WERI-Rb-1 (cell line): ENCODE data around the gene NR1D1.

Experiments used
- DNase-seq: peaks from one replicate; pipeline ENCODE4 v3.0.0-alpha.2; 2020
- H3K27ac ChIP-seq: fragments of 250-450 bp; sonication (Bioruptor Pico); 2 replicates; pipeline ENCODE4 v1.5.1; 2020; ENCODE audit warnings: mild to moderate bottlenecking, moderate library complexity
- H3K27me3 ChIP-seq: fragments of 250-450 bp; sonication (Bioruptor Pico); 2 replicates; pipeline ENCODE4 v1.5.1; 2021; ENCODE audit warnings: mild to moderate bottlenecking, low read depth, moderate library complexity; ENCODE audit not compliant: insufficient read depth, severe bottlenecking
- H3K36me3 ChIP-seq: fragments of 250-450 bp; sonication (Bioruptor Pico); 2 replicates; pipeline ENCODE4 v1.5.1; 2020; ENCODE audit warnings: mild to moderate bottlenecking, moderate library complexity
- H3K4me3 ChIP-seq: 2 replicates; pipeline ENCODE4 v1.5.1; 2011; ENCODE audit warnings: low read depth, mild to moderate bottlenecking, control low read depth, low read length
- H3K9me3 ChIP-seq: fragments of 250-450 bp; sonication (Bioruptor Pico); 2 replicates; pipeline ENCODE4 v1.5.1; 2021; ENCODE audit warnings: mild to moderate bottlenecking, moderate library complexity; ENCODE audit not compliant: severe bottlenecking
- CTCF ChIP-seq: IDR thresholded peaks from 2 replicates; pipeline ENCODE4 v1.5.1; 2011; ENCODE audit warnings: low read depth, mild to moderate bottlenecking, control low read depth, inconsistent platforms, low read length

NR1D1 gene

DNA sequence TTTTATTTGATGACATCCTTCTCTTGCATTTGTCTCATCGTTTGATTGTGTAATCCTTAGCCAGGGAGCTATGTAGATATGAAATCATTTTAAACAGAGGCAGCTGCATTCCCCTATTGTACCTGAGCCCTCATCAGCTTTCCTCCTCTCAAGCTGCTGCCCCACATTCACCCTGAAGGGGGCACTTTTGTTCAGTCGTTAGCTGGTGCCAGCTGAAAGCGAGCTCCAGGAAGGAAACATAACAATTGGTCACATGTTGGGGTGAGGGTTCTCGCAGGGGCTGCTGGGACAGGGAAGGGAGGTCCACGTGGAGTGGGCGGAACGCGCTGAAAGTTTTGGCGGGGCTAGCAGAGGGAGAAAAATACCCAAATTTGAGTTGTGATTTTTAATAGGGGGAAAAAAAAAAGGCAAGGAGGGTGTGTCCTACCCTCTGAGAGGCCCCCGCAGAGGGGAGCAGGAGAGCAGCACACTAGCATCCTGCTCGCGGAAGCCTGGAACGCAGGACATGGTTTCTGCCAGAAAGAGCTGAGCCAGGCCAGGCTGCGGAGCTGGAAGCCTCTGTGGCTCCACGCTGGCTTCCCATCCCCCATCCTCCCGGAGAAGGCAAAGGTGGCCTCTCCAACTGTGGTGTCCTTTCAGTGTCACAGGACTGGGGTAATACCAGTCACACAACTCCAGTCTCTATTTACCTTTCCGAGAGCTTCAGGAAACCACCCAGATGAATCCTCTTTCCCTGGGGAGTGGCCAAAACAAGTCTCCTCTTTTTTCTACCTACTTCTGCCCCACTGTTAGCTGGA lies 12.9 kb upstream of the NR1D1 start:
- Histone ChIP-seq H3K36me3 (no peaks in the 10 kb centered on the region), H3K9me3 (no peaks in the 10 kb centered on the region), H3K4me3 (peak overlapping the region; percentile 68), H3K27ac (peak overlapping the region; percentile 76), H3K27me3 (no peaks in the 10 kb centered on the region)
- TF ChIP-seq CTCF: peak; percentile 86
- DNase-seq: peak; percentile 98

DNA sequence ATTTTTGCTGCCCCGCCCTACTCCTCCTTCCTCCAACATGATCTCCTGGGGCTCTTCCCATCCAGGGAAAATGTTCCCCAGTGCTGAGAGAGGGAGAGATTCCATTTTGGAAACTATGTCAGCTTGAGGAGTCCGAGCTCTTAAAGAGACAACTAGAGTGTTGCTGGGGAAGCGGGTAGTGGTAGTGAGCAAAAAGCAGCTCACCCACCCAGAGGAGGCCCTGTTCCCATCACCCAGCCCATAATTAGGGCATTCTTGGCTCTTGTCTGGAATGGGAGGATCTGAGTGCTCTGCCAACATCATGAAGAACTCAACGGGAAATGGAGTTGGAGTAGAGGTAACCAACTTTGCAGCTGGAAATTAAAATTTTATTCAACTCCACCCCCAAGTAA lies 12.3 kb upstream of the NR1D1 start:
- H3K9me3 ChIP-seq: no peaks in the 10 kb centered on the region
- H3K36me3 ChIP-seq: no peaks in the 10 kb centered on the region
- peak overlapping the region; percentile 76; the same call in 1 of the 2 replicates for H3K27ac ChIP-seq
- peak overlapping the region; percentile 68 for H3K4me3 ChIP-seq
- no peak for TF ChIP-seq CTCF
- no peak for DNase-seq
- no peaks in the 10 kb centered on the region for H3K27me3 ChIP-seq

DNA sequence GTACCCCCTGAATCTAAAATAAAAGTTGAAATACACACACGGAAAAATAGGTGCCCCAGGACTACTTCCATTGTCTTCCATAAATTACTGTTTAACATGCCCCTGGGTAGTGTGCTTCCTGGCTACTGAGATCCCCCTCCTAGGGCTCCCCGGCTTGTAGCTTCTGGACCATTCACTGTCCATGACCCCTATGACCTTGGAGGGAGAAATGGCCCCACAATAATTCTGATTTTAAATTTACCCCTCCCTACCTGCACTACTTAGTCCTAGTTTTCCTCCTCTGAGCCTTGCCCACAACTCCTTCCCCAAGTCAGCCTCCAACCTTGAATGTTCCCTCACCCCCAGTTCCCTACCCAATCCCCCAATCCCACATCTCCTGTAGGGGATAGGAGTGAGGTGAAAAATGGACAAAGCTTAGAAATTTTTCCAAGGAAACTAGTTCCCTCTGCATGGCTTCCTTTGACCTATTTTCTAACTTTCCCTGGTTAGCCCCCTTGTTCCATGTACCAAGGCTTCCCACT lies 11.9 kb upstream of the NR1D1 start:
- Histone ChIP-seq H3K9me3 (no peaks in the 10 kb centered on the region), H3K27ac (no peak overlapping the region), H3K27me3 (no peaks in the 10 kb centered on the region), H3K4me3 (no peak overlapping the region), H3K36me3 (no peaks in the 10 kb centered on the region)
- TF ChIP-seq CTCF: no peak
- no peak for DNase-seq

- H3K4me3 ChIP-seq: peak overlapping the region; percentile 27
- peak; percentile 98 for DNase-seq
- peak; percentile 96 for TF ChIP-seq CTCF
- H3K27me3 ChIP-seq: no peaks in the 10 kb centered on the region
- no peaks in the 10 kb centered on the region for H3K9me3 ChIP-seq
- H3K27ac ChIP-seq: peak overlapping the region; percentile 65
- no peaks in the 10 kb centered on the region for H3K36me3 ChIP-seq
Observed at GRCh38 chr17:40111221-40112128, 11.1 kb upstream of the NR1D1 start.

GRCh38 chr17:40110026-40110845 lies 9.8 kb upstream of the NR1D1 start:
- DNase-seq: no peak
- H3K27me3 ChIP-seq: no peaks in the 10 kb centered on the region
- H3K4me3 ChIP-seq: no peak overlapping the region
- H3K27ac ChIP-seq: peak overlapping the region; percentile 65
- TF ChIP-seq CTCF: no peak
- H3K9me3 ChIP-seq: no peaks in the 10 kb centered on the region
- no peaks in the 10 kb centered on the region for H3K36me3 ChIP-seq
